A549 (cell line): Measurements from ENCODE around the gene GAD2.

ENCODE experiments used
- CHD2 ChIP-seq: fragments of 150-350 bp; IDR thresholded peaks from 2 replicates; pipeline ENCODE4 v1.6.1; 2014; ENCODE audit warnings: low read length; ENCODE audit not compliant: partially characterized antibody
- CTCF ChIP-seq: fragments of >200 bp; sonication (Bioruptor Twin); formaldehyde crosslinking; IDR thresholded peaks from 3 replicates; pipeline ENCODE4 v1.5.1; 2016
- JUNB ChIP-seq: fragments of >200 bp; sonication (Bioruptor Twin); formaldehyde crosslinking; IDR thresholded peaks from 2 replicates; pipeline ENCODE4 v1.6.1; 2016
- MAFK ChIP-seq: fragments of 450-650 bp; IDR thresholded peaks from 2 replicates; pipeline ENCODE4 v1.6.1; 2014; ENCODE audit not compliant: partially characterized antibody
- MAX ChIP-seq: IDR thresholded peaks from 2 replicates; pipeline ENCODE4 v1.6.1; 2012
- POLR2A ChIP-seq: IDR thresholded peaks from 2 replicates; pipeline ENCODE4 v1.6.1; 2012; ENCODE audit warnings: mild to moderate bottlenecking, low read length
- ZFP36 ChIP-seq: fragments of 450-650 bp; IDR thresholded peaks from 2 replicates; pipeline ENCODE4 v1.6.1; 2014; ENCODE audit warnings: borderline replicate concordance; ENCODE audit not compliant: partially characterized antibody

GRCh38 chr10:26225322-26225721, 8.7 kb downstream of the GAD2 start:
- TF ChIP-seq POLR2A (no peak), CHD2 (no peak), MAX (no peak), JUNB (no peak), CTCF (no peak), MAFK (no peak), ZFP36 (no peak)
